SK-N-MC (cell line): ENCODE data around the gene SGTA.

ENCODE experiments used
- EZH2 ChIP-seq: fragments of 200-600 bp; sonication (generic); IDR thresholded peaks from one replicate; pipeline ENCODE4 v1.6.1; 2017; ENCODE audit warnings: antibody characterized with exemption
- FOXP2 ChIP-seq: optimal IDR thresholded peaks from 2 replicates; pipeline ENCODE3; 2011; ENCODE audit warnings: mild to moderate bottlenecking, moderate library complexity; ENCODE audit not compliant: insufficient read depth; ENCODE audit errors: extremely low read length, control extremely low read depth
- POLR2AphosphoS5 ChIP-seq: IDR thresholded peaks from 2 replicates; pipeline ENCODE4 v1.6.1; 2012; ENCODE audit warnings: mild to moderate bottlenecking, low read depth, low read length, borderline replicate concordance

DNA sequence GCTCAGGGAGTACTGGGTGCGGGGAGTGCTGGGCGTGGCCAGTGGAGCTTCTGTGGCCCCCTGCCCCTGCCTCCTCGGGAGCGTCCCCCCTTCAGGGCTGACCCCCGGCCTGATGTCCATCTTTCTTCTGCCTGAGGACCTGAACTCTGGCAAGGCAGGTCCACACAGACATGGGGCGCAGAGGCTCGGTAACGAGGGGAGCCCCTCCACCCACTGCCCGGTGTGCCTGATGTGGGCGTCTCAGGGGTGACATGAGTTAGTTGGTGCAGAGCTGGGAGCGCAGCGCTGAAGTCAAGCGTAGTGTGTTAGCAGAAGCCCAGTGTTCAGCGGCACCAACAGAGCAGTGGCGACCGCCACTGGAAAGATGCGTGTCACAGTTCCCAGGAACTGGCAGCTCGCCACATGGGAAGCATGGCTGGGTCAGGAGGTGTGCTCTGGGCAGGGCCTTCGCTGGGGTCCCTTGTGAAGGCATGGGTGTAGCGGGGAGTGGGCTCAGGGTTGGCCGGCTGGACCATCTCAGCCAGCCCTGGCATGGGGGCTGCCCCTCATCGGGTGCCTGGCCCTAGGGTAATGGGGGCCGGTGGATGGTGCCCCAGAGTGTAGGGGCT, 13.7 kb upstream of the SGTA start:
- TF ChIP-seq EZH2 (no peak), POLR2AphosphoS5 (no peak), FOXP2 (no peak)
